Right lobe of liver (tissue), 6 donors: ENCODE data around the gene TMC1. TPM values are rescaled to one million over a fixed set of nuclear protein-coding genes. Genes with fewer than 3 reads are reported as not detected.

Experiments
- ATAC-seq, 4 donors: fragments of 200-7000 bp; cut with Tn5 transposase; one replicate each; pipeline ENCODE4 v1.9.1; 2020; ENCODE audit warnings: mild to moderate bottlenecking in 4 of 4, moderate library complexity in 4 of 4
- DNase-seq, 3 donors: peaks; one replicate each; pipeline ENCODE4 v3.0.0-alpha.2; 2020
- H3K27ac ChIP-seq, 3 donors: fragments of 200-600 bp; one replicate each; pipeline ENCODE4 v1.8.0; 2022
- H3K27me3 ChIP-seq, 2 donors: fragments of 200-600 bp; one replicate each; pipeline ENCODE4 v1.8.0; 2022
- H3K36me3 ChIP-seq, 4 donors: fragments of 200-600 bp; sonication (generic) in 1 of 4; one replicate each; pipeline versions ENCODE4 v1.5.1 to v1.8.0; 2017 to 2022; ENCODE audit warnings: control low read depth in 1 of 4
- H3K4me1 ChIP-seq, 4 donors: fragments of 200-600 bp; sonication (generic) in 1 of 4; one replicate each; pipeline versions ENCODE4 v1.5.1 to v1.8.0; 2017 to 2022; ENCODE audit warnings: control low read depth in 1 of 4
- H3K4me3 ChIP-seq, 3 donors: fragments of 200-600 bp; one replicate each; pipeline ENCODE4 v1.8.0; 2022
- H3K9me3 ChIP-seq, 4 donors: fragments of 200-600 bp; sonication (generic) in 1 of 4; one replicate each; pipeline versions ENCODE4 v1.5.1 to v1.8.0; 2017 to 2022; ENCODE audit warnings: control low read depth in 1 of 4
- CTCF ChIP-seq, 4 donors: fragments of 200-600 bp in 3 of 4; fragments of 450-650 bp in 1 of 4; IDR thresholded peaks; one replicate each; pipeline versions ENCODE4 v1.5.1 to v1.8.0; 2016 to 2022; ENCODE audit warnings: antibody characterized with exemption in 4 of 4, mild to moderate bottlenecking in 2 of 4
- POLR2A ChIP-seq: fragments of 450-650 bp; IDR thresholded peaks from one replicate; pipeline ENCODE4 v1.6.1; 2017; ENCODE audit warnings: antibody characterized with exemption, mild to moderate bottlenecking
- WGBS: methylation state at CpG from one replicate; pipeline ENCODE4 v1.1.6; 2018; ENCODE audit warnings: low coverage, low lambda C conversion rate; ENCODE audit not compliant: insufficient coverage; ENCODE audit errors: missing lambda C conversion rate; 5-methylcytosine and 5-hydroxymethylcytosine counted together
- intact Hi-C, 2 donors: fragments of 100-400 bp; cut with DNase I; formaldehyde crosslinking; loops; one replicate each; pipeline versions ENCODE4 v1.11.2 to v1.14.1; 2022
- total RNA-seq, 6 experiments: library from RNA; depleted of rRNA in 2 of 6; stranded (reverse); fragments of >200 nt in 2 of 6; fragmentation: NEBNext Ultra II Directional in 3 of 6; extraction: Animal tissue kit (Norgen Biotek cat#: 25700) in 3 of 6; gene quantifications; one replicate each; pipeline versions ENCODE4 v1.1.0 to v1.2.4, GENCODE V29; 2016 to 2023
- donor health status: DM: no; HTN: yes; CAD: no.
- donor health status: DM: no; HTN: no; CAD: no.
- donor health status: DM: no; HTN: no; CAD: no.
- donor health status: DM: no; HTN: yes; CAD: no.
- donor health status: DM: no; HTN: yes; CAD: no.

Gene TMC1
- total RNA-seq, 6 experiments from 2014 or later: 0.06 to 0.42 TPM; not detected in 4

- 87% methylated on average over 1 of the region's 1 CpG for WGBS
- Histone ChIP-seq H3K36me3 (no peaks in the 10 kb centered on the region), H3K4me3 (no peak overlapping the region), H3K9me3 (no peaks in the 10 kb centered on the region), H3K27me3 (no peaks in the 10 kb centered on the region), H3K27ac (no peak overlapping the region), H3K4me1 (no peaks in the 10 kb centered on the region)
- DNase-seq (no peak), ATAC-seq (no peak)
- TF ChIP-seq CTCF (IDR thresholded peaks at IDR 0.05) (no peak), POLR2A (no peak)
- intact Hi-C loops: no loop called here
Observed at GRCh38 chr9:72704688-72705375, 183.4 kb downstream of the TMC1 start.

DNA sequence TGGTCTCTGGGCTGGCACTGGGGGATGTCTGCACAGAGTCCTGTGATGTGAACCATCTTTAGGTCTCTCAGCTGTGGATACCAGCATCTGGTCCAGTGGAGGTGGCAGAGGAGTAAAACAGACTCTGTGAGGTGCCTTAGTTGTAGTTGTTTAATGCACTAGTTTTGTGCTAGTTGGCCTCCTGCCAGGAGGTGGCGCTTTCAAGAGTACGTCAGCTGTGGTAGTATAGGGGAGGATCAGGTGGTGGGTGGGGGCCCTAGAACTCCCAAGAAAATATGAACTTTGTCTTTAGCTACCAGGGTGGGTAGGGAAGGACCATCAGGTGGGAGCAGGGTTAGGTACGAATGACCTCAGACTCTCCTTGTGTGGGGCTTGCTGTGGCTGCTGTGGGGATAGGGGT, 197.1 kb downstream of the TMC1 start:
- 52% methylated on average over 2 of the region's 3 CpGs for WGBS
- no peak overlapping the region for H3K4me3 ChIP-seq
- no peaks in the 10 kb centered on the region for H3K4me1 ChIP-seq
- intact Hi-C loops: no loop called here
- no peak for TF ChIP-seq CTCF (IDR thresholded peaks at IDR 0.05)
- TF ChIP-seq POLR2A: no peak
- no peak overlapping the region for H3K27ac ChIP-seq
- H3K27me3 ChIP-seq: no peaks in the 10 kb centered on the region
- DNase-seq (no peak), ATAC-seq (no peak)
- no peaks in the 10 kb centered on the region for H3K9me3 ChIP-seq
- no peaks in the 10 kb centered on the region for H3K36me3 ChIP-seq

GRCh38 chr9:72721067-72721466, 199.7 kb downstream of the TMC1 start:
- intact Hi-C loops: no loop called here
- Histone ChIP-seq H3K9me3 (no peaks in the 10 kb centered on the region), H3K4me1 (no peaks in the 10 kb centered on the region), H3K27me3 (no peaks in the 10 kb centered on the region), H3K27ac (no peak overlapping the region), H3K36me3 (no peaks in the 10 kb centered on the region), H3K4me3 (no peak overlapping the region)
- ATAC-seq (no peak), DNase-seq (no peak)
- TF ChIP-seq CTCF (IDR thresholded peaks at IDR 0.05): no peak
- no peak for TF ChIP-seq POLR2A
- 78% methylated on average over 1 of the region's 1 CpG for WGBS

DNA sequence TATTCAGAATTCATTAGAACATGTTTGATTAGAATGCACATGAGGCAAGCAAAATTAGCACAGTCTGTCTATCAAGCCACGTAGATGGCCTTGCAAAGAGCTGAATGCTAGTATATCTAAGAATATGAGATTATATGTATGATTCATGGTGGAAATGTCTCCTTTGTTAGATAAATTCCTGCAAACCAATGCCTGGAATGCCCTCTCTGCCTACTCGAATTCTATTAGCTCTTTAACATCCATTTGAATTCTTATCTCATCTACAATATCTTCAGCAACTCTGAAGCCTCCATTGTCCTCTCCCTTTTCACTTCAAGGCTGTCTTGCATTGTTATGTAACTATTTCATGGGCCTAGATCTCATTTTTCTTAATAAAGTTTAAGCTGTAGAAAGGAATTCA, 205.5 kb downstream of the TMC1 start:
- H3K27ac ChIP-seq: no peak overlapping the region
- TF ChIP-seq CTCF (IDR thresholded peaks at IDR 0.05) (no peak), POLR2A (no peak)
- ATAC-seq (no peak), DNase-seq (no peak)
- 42% methylated on average over 2 of the region's 2 CpGs for WGBS
- no peak overlapping the region for H3K4me3 ChIP-seq
- no peaks in the 10 kb centered on the region for H3K9me3 ChIP-seq
- H3K4me1 ChIP-seq: no peaks in the 10 kb centered on the region
- H3K27me3 ChIP-seq: no peaks in the 10 kb centered on the region
- intact Hi-C loops: no loop called here
- H3K36me3 ChIP-seq: no peaks in the 10 kb centered on the region
